ENCODE data around the gene PVALEF. TPM values are rescaled to one million over a fixed set of nuclear protein-coding genes. Genes with fewer than 3 reads are reported as not detected.

The PVALEF gene
- total and polyA plus RNA-seq, 2 of the 13 experiments (the other 11 are each of a cell fraction or from before 2014, with no cell fraction given) = 0.18 TPM

DNA sequence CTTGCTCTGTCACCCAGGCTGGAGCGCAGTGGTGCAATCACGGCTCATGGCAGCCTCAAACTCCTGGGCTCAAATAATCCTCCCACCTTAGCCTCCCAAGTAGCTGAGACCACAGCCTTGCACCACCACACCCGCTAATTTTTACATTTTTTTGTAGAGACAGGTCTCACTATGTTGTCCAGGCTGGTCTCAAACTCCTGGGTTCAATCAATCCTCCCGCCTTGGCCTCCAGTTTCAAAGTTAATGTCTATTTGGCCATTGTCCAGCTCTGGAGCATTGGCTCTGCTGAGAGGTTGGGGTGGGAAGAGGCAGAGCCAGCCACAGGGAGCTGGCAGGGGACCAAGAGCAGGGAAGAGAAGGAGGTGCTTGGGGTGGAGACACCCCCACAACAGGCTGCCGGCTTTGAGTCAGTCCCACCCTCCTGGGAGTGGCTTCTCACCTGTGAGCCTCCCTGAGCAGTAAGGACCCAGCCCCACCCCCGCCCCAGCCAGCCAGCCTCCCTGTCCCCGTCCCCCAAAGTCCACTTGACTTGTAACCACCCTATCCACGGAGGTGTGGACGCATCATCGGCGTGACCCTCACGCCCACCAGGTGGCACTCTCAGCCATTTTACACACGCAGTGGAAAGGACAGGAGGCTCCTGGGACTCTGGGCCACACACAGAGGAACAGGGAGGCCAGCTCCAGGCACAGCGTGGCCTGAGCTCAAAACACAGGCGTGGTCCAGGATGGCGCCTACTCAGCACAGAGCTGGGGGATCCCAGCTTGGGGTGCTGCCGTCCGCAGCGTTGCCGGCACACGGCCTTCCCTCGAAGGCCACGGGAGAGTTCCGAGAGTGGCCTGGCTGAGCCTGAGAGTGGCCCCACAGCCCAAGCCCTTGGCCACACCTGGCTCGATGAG, 22.8 kb upstream of the PVALEF start (continued):
- TF ChIP-seq, protein P1, sequence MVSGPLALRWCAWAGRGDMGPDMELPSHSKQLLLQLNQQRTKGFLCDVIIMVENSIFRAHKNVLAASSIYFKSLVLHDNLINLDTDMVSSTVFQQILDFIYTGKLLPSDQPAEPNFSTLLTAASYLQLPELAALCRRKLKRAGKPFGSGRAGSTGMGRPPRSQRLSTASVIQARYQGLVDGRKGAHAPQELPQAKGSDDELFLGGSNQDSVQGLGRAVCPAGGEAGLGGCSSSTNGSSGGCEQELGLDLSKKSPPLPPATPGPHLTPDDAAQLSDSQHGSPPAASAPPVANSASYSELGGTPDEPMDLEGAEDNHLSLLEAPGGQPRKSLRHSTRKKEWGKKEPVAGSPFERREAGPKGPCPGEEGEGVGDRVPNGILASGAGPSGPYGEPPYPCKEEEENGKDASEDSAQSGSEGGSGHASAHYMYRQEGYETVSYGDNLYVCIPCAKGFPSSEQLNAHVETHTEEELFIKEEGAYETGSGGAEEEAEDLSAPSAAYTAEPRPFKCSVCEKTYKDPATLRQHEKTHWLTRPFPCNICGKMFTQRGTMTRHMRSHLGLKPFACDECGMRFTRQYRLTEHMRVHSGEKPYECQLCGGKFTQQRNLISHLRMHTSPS (CRISPR knock-in tag; IDR thresholded peaks at IDR 0.05; ENCODE audit: low read depth) = peak; percentile 52; the same call in 1 of the 2 replicates
- TF ChIP-seq, protein P2, sequence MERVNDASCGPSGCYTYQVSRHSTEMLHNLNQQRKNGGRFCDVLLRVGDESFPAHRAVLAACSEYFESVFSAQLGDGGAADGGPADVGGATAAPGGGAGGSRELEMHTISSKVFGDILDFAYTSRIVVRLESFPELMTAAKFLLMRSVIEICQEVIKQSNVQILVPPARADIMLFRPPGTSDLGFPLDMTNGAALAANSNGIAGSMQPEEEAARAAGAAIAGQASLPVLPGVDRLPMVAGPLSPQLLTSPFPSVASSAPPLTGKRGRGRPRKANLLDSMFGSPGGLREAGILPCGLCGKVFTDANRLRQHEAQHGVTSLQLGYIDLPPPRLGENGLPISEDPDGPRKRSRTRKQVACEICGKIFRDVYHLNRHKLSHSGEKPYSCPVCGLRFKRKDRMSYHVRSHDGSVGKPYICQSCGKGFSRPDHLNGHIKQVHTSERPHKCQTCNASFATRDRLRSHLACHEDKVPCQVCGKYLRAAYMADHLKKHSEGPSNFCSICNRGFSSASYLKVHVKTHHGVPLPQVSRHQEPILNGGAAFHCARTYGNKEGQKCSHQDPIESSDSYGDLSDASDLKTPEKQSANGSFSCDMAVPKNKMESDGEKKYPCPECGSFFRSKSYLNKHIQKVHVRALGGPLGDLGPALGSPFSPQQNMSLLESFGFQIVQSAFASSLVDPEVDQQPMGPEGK (CRISPR knock-in tag; IDR thresholded peaks at IDR 0.05) = peak; percentile 76
- TF ChIP-seq ZNF18 (CRISPR knock-in tag; IDR thresholded peaks at IDR 0.05; ENCODE audit: insufficient replicate concordance) (no peak), HOXD1 (CRISPR knock-in tag; IDR thresholded peaks at IDR 0.05) (no peak), BCL3 (CRISPR knock-in tag; IDR thresholded peaks at IDR 0.05) (0 out of 2 replicates have a peak, but pooled peaks have one; percentile 40), ZNF598 (CRISPR knock-in tag; IDR thresholded peaks at IDR 0.05; ENCODE audit: borderline replicate concordance) (peak; percentile 75; the same call in 1 of the 2 replicates), ZBTB3 (CRISPR knock-in tag; IDR thresholded peaks at IDR 0.05; ENCODE audit: borderline replicate concordance, low read depth) (no peak), ZNF879 (CRISPR knock-in tag; IDR thresholded peaks at IDR 0.05) (no peak), ZNF160 (CRISPR knock-in tag; IDR thresholded peaks at IDR 0.05) (no peak), MAF1 (CRISPR knock-in tag; IDR thresholded peaks at IDR 0.05; ENCODE audit: borderline replicate concordance) (no peak), MTF2 (CRISPR knock-in tag; IDR thresholded peaks at IDR 0.05; ENCODE audit: borderline replicate concordance) (no peak), GATAD1 (CRISPR knock-in tag; IDR thresholded peaks at IDR 0.05) (no peak), ZNF841 (CRISPR knock-in tag; IDR thresholded peaks at IDR 0.05; ENCODE audit: borderline replicate concordance) (no peak), SNAI1 (CRISPR knock-in tag; IDR thresholded peaks at IDR 0.05; ENCODE audit: borderline replicate concordance) (no peak)
- TF ChIP-seq, protein P3, sequence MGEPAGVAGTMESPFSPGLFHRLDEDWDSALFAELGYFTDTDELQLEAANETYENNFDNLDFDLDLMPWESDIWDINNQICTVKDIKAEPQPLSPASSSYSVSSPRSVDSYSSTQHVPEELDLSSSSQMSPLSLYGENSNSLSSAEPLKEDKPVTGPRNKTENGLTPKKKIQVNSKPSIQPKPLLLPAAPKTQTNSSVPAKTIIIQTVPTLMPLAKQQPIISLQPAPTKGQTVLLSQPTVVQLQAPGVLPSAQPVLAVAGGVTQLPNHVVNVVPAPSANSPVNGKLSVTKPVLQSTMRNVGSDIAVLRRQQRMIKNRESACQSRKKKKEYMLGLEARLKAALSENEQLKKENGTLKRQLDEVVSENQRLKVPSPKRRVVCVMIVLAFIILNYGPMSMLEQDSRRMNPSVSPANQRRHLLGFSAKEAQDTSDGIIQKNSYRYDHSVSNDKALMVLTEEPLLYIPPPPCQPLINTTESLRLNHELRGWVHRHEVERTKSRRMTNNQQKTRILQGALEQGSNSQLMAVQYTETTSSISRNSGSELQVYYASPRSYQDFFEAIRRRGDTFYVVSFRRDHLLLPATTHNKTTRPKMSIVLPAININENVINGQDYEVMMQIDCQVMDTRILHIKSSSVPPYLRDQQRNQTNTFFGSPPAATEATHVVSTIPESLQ (CRISPR knock-in tag; conservative IDR thresholded peaks at IDR 0.05) = no peak
- TF ChIP-seq, protein P4, sequence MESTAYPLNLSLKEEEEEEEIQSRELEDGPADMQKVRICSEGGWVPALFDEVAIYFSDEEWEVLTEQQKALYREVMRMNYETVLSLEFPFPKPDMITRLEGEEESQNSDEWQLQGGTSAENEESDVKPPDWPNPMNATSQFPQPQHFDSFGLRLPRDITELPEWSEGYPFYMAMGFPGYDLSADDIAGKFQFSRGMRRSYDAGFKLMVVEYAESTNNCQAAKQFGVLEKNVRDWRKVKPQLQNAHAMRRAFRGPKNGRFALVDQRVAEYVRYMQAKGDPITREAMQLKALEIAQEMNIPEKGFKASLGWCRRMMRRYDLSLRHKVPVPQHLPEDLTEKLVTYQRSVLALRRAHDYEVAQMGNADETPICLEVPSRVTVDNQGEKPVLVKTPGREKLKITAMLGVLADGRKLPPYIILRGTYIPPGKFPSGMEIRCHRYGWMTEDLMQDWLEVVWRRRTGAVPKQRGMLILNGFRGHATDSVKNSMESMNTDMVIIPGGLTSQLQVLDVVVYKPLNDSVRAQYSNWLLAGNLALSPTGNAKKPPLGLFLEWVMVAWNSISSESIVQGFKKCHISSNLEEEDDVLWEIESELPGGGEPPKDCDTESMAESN (CRISPR knock-in tag; conservative IDR thresholded peaks at IDR 0.05) = peak; percentile 86
